ENCODE results near the gene BCL2L15.

DNA sequence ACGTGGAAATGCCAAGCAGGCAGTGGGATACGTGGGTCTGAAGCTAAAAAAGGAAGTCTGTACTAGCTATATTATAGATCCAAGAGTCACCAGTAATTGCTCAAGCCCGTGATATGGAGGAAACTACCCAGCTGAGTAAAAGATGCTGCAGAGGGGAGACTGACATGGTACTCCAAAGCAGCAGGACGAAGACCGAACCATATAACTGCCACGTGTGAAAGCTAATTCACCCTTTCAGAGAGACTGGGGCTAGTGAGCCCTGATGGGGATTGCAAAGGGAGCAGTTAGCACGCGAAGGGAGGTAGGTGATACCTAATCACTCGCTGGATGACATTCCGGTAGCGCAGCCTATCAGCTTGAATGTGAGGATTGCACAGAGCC is 16.9 kb upstream of the BCL2L15 start:
- no peak for TF ChIP-seq ARNTL (CRISPR knock-in tag; IDR thresholded peaks at IDR 0.05; ENCODE audit: borderline replicate concordance, low read depth)
- TF ChIP-seq ZNF565 (CRISPR knock-in tag; conservative IDR thresholded peaks at IDR 0.05; ENCODE audit: low read depth), result no peak

Data from SK-N-SH treated with all-trans-retinoic acid at 6 μM for 48 hours (cell line).